ENCODE measurements around the gene CPEB4.

DNA sequence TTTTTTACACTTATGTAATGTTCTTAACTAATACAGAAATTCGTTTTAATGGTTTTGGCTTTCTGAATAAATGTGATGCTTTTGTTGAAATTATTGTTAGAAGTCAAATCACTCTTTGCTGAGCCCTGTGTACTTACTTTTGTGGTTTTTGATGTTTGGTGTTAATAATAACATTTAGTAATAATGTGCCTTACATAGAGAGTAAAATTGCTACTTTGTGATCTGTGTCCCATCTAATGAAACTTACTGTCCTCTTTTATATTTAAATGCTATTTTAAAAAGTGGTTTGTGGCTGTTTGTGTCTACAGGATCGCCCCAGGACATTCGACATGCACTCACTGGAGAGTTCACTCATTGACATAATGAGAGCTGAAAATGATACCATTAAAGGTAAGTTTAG is 22.1 kb downstream of the CPEB4 start:
- no peak for TF ChIP-seq EZH2phosphoT487 (IDR thresholded peaks at IDR 0.05; ENCODE audit: insufficient read depth, low read depth)
- TF ChIP-seq EZH2 (IDR thresholded peaks at IDR 0.05; ENCODE audit: insufficient read depth, poor library complexity, severe bottlenecking): no peak

Data from GM23248 (cell line).